Upper lobe of left lung (tissue), 6 donors: Measurements from ENCODE around the gene KCTD11. TPM values are rescaled to one million over a fixed set of nuclear protein-coding genes. Genes with fewer than 3 reads are reported as not detected.

Source experiments
- ATAC-seq, 2 donors: fragments of 200-7000 bp; cut with Tn5 transposase; one replicate each; pipeline ENCODE4 v1.9.1; 2022; ENCODE audit warnings: mild to moderate bottlenecking in 2 of 2, moderate library complexity in 2 of 2; ENCODE audit not compliant: low FRiP score in 2 of 2
- DNase-seq, 2 donors: peaks; one replicate each; pipeline ENCODE4 v3.0.0-alpha.2; 2019 to 2020
- H3K27ac ChIP-seq, 4 donors: fragments of 200-600 bp; sonication (generic); one replicate each; pipeline ENCODE4 v1.5.1; 2016 to 2019
- H3K27me3 ChIP-seq, 4 donors: fragments of 200-600 bp; sonication (generic); one replicate each; pipeline ENCODE4 v1.5.1; 2017 to 2019
- H3K36me3 ChIP-seq, 4 donors: fragments of 200-600 bp; sonication (generic); one replicate each; pipeline ENCODE4 v1.5.1; 2016 to 2019
- H3K4me1 ChIP-seq, 4 donors: fragments of 200-600 bp; sonication (generic); one replicate each; pipeline ENCODE4 v1.5.1; 2018 to 2019
- H3K4me3 ChIP-seq, 4 donors: fragments of 200-600 bp; sonication (generic); one replicate each; pipeline ENCODE4 v1.5.1; 2017 to 2019; ENCODE audit warnings: mild to moderate bottlenecking in 2 of 4, moderate library complexity in 1 of 4
- H3K9me3 ChIP-seq, 4 donors: fragments of 200-600 bp; sonication (generic); one replicate each; pipeline ENCODE4 v1.5.1; 2018 to 2019
- CTCF ChIP-seq, 6 experiments: fragments of 450-650 bp in 4 of 6; fragments of 200-600 bp in 2 of 6; sonication (generic) in 2 of 6; IDR thresholded peaks; one replicate each; pipeline ENCODE4 v1.5.1; 2016 to 2019; ENCODE audit warnings: antibody characterized with exemption in 6 of 6
- EP300 ChIP-seq, 4 donors: sonication (generic); formaldehyde crosslinking; IDR thresholded peaks; one replicate each; pipeline ENCODE4 v1.5.1; 2017; ENCODE audit warnings: antibody characterized with exemption in 4 of 4, control low read depth in 2 of 4
- POLR2A ChIP-seq, 4 donors: fragments of 450-650 bp; IDR thresholded peaks; one replicate each; pipeline ENCODE4 v1.5.1; 2016 to 2017; ENCODE audit warnings: antibody characterized with exemption in 4 of 4, mild to moderate bottlenecking in 2 of 4
- POLR2AphosphoS5 ChIP-seq, 2 donors: sonication (generic); formaldehyde crosslinking; IDR thresholded peaks; one replicate each; pipeline ENCODE4 v1.5.1; 2017; ENCODE audit warnings: antibody characterized with exemption in 2 of 2
- WGBS, 2 donors: methylation state at CpG; one replicate each; pipeline ENCODE4 v1.1.5; 2017 to 2018; 5-methylcytosine and 5-hydroxymethylcytosine counted together
- total RNA-seq, 6 donors: library from RNA; depleted of rRNA in 4 of 6; stranded (reverse); fragments of >200 nt in 4 of 6; gene quantifications; one replicate each; pipeline versions ENCODE4 v1.1.0 to v1.2.1, GENCODE V29; 2016 to 2021
- donor health status: DM: no; HTN: no; CAD: no; lungs with moderate emphysema.
- donor health status: DM: no; HTN: yes; CAD: no; lungs with severe emphysema.

Gene KCTD11
- total RNA-seq, 6 donors from 2014 or later = 5.2 to 13.8 (median 10.5) TPM

GRCh38 chr17:7308625-7309433, 43.1 kb upstream of the KCTD11 start:
- peak overlapping the region; percentile 90 to 100 (median 99) for H3K4me3 ChIP-seq
- DNase-seq = peak in 1 of 2 donors; percentile 88
- no peaks in the 10 kb centered on the region for H3K9me3 ChIP-seq
- ATAC-seq = peak; percentile 59 to 71
- H3K36me3 ChIP-seq = peaks cover 26 to 43% (median 39%) of the 10 kb centered on the region in 4 donors
- H3K27me3 ChIP-seq = no peaks in the 10 kb centered on the region
- peaks cover 24 to 47% (median 28%) of the 10 kb centered on the region in 4 donors for H3K4me1 ChIP-seq
- WGBS, 2 donors = 0 to 1% methylated on average over 13 to 14 of the region's 14 CpGs
- TF ChIP-seq CTCF (IDR thresholded peaks at IDR 0.05) = no peak
- TF ChIP-seq POLR2AphosphoS5 (IDR thresholded peaks at IDR 0.05) = peak; percentile 17 to 57
- peak in 2 of 4 donors; percentile 24 to 45 for TF ChIP-seq POLR2A (IDR thresholded peaks at IDR 0.05)
- H3K27ac ChIP-seq = peak overlapping the region; percentile 97 to 100 (median 98)

- 82 to 83% methylated on average over 12 of the region's 12 CpGs for WGBS, 2 donors
- peaks cover 27 to 48% (median 41%) of the 10 kb centered on the region in 4 donors for H3K36me3 ChIP-seq
- H3K27me3 ChIP-seq = no peaks in the 10 kb centered on the region
- peak overlapping the region; percentile 97 to 100 (median 98) for H3K27ac ChIP-seq
- H3K4me3 ChIP-seq = peak overlapping the region in 1 of 4 donors; percentile 90
- TF ChIP-seq EP300 (IDR thresholded peaks at IDR 0.05) = no peak
- no peak for TF ChIP-seq POLR2AphosphoS5 (IDR thresholded peaks at IDR 0.05)
- no peak for TF ChIP-seq CTCF (IDR thresholded peaks at IDR 0.05)
- no peak for TF ChIP-seq POLR2A (IDR thresholded peaks at IDR 0.05)
- DNase-seq (no peak), ATAC-seq (no peak)
- peaks cover 32 to 55% (median 36%) of the 10 kb centered on the region in 4 donors for H3K4me1 ChIP-seq
- H3K9me3 ChIP-seq = no peaks in the 10 kb centered on the region
Measured at GRCh38 chr17:7309628-7310027, 42.3 kb upstream of the KCTD11 start.

- Histone ChIP-seq H3K27me3 (no peaks in the 10 kb centered on the region), H3K9me3 (no peaks in the 10 kb centered on the region), H3K4me3 (no peak overlapping the region), H3K36me3 (peaks cover 27 to 51% (median 41%) of the 10 kb centered on the region in 4 donors), H3K4me1 (peaks cover 38 to 64% (median 43%) of the 10 kb centered on the region in 4 donors), H3K27ac (no peak overlapping the region)
- TF ChIP-seq CTCF (IDR thresholded peaks at IDR 0.05) (no peak), POLR2A (IDR thresholded peaks at IDR 0.05) (no peak), POLR2AphosphoS5 (IDR thresholded peaks at IDR 0.05) (no peak), EP300 (IDR thresholded peaks at IDR 0.05) (no peak)
- DNase-seq (no peak), ATAC-seq (no peak)
- 90 to 93% methylated on average over 7 of the region's 7 CpGs for WGBS, 2 donors
Measured at GRCh38 chr17:7311110-7311705, 40.8 kb upstream of the KCTD11 start.

GRCh38 chr17:7312432-7313087, 39.4 kb upstream of the KCTD11 start:
- Histone ChIP-seq H3K27ac (peak overlapping the region in 1 of 4 donors; percentile 4), H3K4me3 (no peak overlapping the region), H3K4me1 (peaks cover 37 to 60% (median 41%) of the 10 kb centered on the region in 4 donors), H3K27me3 (no peaks in the 10 kb centered on the region), H3K36me3 (peaks cover 27 to 61% (median 46%) of the 10 kb centered on the region in 4 donors), H3K9me3 (no peaks in the 10 kb centered on the region)
- no peak for DNase-seq
- ATAC-seq = no peak
- TF ChIP-seq CTCF (IDR thresholded peaks at IDR 0.05) = no peak
- TF ChIP-seq POLR2A (IDR thresholded peaks at IDR 0.05) = no peak
- TF ChIP-seq EP300 (IDR thresholded peaks at IDR 0.05) = no peak
- no peak for TF ChIP-seq POLR2AphosphoS5 (IDR thresholded peaks at IDR 0.05)
- 73 to 75% methylated on average over 6 to 7 of the region's 7 CpGs for WGBS, 2 donors
